Aorta (tissue), 5 donors: ENCODE measurements around the gene ADD2. TPM values are rescaled to one million over a fixed set of nuclear protein-coding genes. Genes with fewer than 3 reads are reported as not detected.

ENCODE experiments used
- ATAC-seq: fragments of 200-7000 bp; cut with Tn5 transposase; one replicate; pipeline ENCODE4 v1.9.1; 2022; ENCODE audit warnings: moderate library complexity; ENCODE audit not compliant: low FRiP score
- DNase-seq, 2 donors: peaks; one replicate each; pipeline ENCODE4 v3.0.0-alpha.2; 2020
- H3K27ac ChIP-seq, 2 donors: one replicate each; pipeline ENCODE4 v1.5.1; 2013; ENCODE audit warnings: low read length in 2 of 2, mild to moderate bottlenecking in 2 of 2, moderate library complexity in 2 of 2, control low read depth in 1 of 2, inconsistent platforms in 1 of 2, low read depth in 1 of 2
- H3K27me3 ChIP-seq, 2 donors: one replicate each; pipeline ENCODE4 v1.6.1; 2013; ENCODE audit warnings: control low read depth in 1 of 2, low read length in 1 of 2, mild to moderate bottlenecking in 1 of 2, moderate library complexity in 1 of 2; ENCODE audit not compliant: insufficient read depth in 2 of 2, control insufficient read depth in 1 of 2
- H3K36me3 ChIP-seq, 2 donors: one replicate each; pipeline ENCODE4 v1.6.1; 2013; ENCODE audit warnings: control low read depth in 1 of 2, low read length in 1 of 2, mild to moderate bottlenecking in 1 of 2; ENCODE audit not compliant: insufficient read depth in 2 of 2, control insufficient read depth in 1 of 2
- H3K4me1 ChIP-seq, 2 donors: one replicate each; pipeline ENCODE4 v1.6.1; 2013; ENCODE audit warnings: low read length in 2 of 2, control low read depth in 1 of 2, mild to moderate bottlenecking in 1 of 2, moderate library complexity in 1 of 2; ENCODE audit not compliant: insufficient read depth in 2 of 2, control insufficient read depth in 1 of 2
- H3K4me3 ChIP-seq, 2 donors: one replicate each; pipeline ENCODE4 v1.5.1; 2013; ENCODE audit warnings: low read length in 2 of 2, control low read depth in 1 of 2, mild to moderate bottlenecking in 1 of 2
- H3K9me3 ChIP-seq: one replicate; pipeline ENCODE4 v1.6.1; 2013; ENCODE audit warnings: mild to moderate bottlenecking, low read length; ENCODE audit not compliant: control insufficient read depth
- WGBS, 2 donors: extraction: QIAGEN DNeasy Blood & Tissue Kit; methylation state at CpG; one replicate each; pipeline ENCODE4 v1.1.7; 2013; 5-methylcytosine and 5-hydroxymethylcytosine counted together
- intact Hi-C, 2 donors: fragments of 100-400 bp; cut with DNase I; formaldehyde crosslinking; loops; one replicate each; pipeline versions ENCODE4 v1.14.2 to v1.15.0; 2022
- polyA plus RNA-seq, 2 donors: library from polyadenylated mRNA; stranded (reverse); fragments of 200-250 nt; gene quantifications; one replicate each; pipeline ENCODE4 v1.2.3, GENCODE V29; 2013
- total RNA-seq, 2 donors: library from RNA; stranded (reverse); fragmentation: NEBNext Ultra II Directional; extraction: Animal tissue kit (Norgen Biotek cat#: 25700); gene quantifications; one replicate each; pipeline ENCODE4 v1.2.1, GENCODE V29; 2021
- donor health status: healthy with polysubstance abuse.
- donor health status: Bipolar disorder and iron deficiency.
- donor health status: DM: no; HTN: no; CAD: no.
- donor health status: DM: no; HTN: no; CAD: no.
- donor health status: DM: yes; HTN: yes; CAD: no.

ADD2 gene
- total and polyA plus RNA-seq, 4 donors: 0.15 to 5.3 (median 1.7) TPM; not detected in 1

DNA sequence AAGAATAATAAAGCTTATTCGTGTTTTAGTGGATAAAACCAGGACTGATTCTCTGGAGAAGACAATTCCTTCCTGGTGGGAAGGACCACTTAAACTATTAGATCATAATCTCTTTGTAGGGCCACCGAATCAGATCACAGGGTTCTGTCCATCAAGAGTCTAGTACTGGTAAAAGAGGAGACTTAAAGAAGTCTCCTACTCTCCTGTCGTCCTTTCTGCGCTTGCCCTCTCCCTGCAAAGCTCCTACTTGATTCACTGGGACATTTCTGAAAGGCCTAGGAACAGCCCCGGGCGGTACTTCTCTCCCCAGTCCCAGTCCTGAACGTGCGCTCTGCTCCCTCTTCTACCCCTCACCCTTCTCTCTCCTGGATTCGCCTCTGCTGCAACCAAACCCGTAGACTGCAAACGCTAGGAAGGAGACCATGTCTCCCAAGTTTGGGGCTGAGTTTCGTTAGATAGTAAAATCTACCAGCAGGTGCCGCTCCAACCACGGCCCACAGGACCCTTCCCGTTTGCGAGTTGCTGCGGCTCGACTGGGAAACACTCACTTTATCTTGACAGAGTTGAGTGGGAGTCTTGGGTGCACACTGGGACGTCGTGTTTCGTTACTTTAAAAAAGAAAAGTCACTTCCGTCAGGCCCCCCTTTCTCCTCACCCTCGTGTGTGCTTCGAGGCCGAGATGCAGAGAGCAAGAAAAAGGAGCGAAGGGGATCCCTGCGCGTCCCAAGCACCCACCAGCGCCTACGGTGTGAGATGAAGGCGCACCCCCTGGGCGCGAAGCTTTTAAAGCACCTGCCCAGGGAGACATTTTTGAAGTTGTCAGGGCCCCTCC lies 21.5 kb upstream of the ADD2 start:
- Histone ChIP-seq H3K27me3 (peaks cover 0 to 1% of the 10 kb centered on the region in 2 donors), H3K9me3 (peaks cover 1% of the 10 kb centered on the region), H3K4me1 (no peaks in the 10 kb centered on the region), H3K36me3 (no peaks in the 10 kb centered on the region), H3K4me3 (peak overlapping the region in 1 of 2 donors; percentile 1), H3K27ac (no peak overlapping the region)
- 2 to 5% methylated on average over 33 of the region's 33 CpGs for WGBS, 2 donors
- peak; percentile 70 for ATAC-seq
- intact Hi-C loops: no loop called here
- DNase-seq: peak; percentile 78 to 82

- DNase-seq (no peak), ATAC-seq (no peak)
- Histone ChIP-seq H3K9me3 (no peaks in the 10 kb centered on the region), H3K27ac (no peak overlapping the region), H3K36me3 (no peaks in the 10 kb centered on the region), H3K27me3 (no peaks in the 10 kb centered on the region), H3K4me1 (no peaks in the 10 kb centered on the region), H3K4me3 (no peak overlapping the region)
- WGBS, 2 donors: 16 to 17% methylated on average over 7 of the region's 7 CpGs
- intact Hi-C loops: no loop called here
Measured at GRCh38 chr2:70785137-70785911, 17.3 kb upstream of the ADD2 start.

- DNase-seq: no peak
- 86 to 92% methylated on average over 2 of the region's 2 CpGs for WGBS, 2 donors
- no peaks in the 10 kb centered on the region for H3K9me3 ChIP-seq
- no peaks in the 10 kb centered on the region for H3K36me3 ChIP-seq
- H3K4me3 ChIP-seq: no peak overlapping the region
- no peaks in the 10 kb centered on the region for H3K4me1 ChIP-seq
- ATAC-seq: no peak
- no peaks in the 10 kb centered on the region for H3K27me3 ChIP-seq
- no peak overlapping the region for H3K27ac ChIP-seq
- intact Hi-C loops: no loop called here
Measured at GRCh38 chr2:70784320-70784719, 16.3 kb upstream of the ADD2 start.

DNA sequence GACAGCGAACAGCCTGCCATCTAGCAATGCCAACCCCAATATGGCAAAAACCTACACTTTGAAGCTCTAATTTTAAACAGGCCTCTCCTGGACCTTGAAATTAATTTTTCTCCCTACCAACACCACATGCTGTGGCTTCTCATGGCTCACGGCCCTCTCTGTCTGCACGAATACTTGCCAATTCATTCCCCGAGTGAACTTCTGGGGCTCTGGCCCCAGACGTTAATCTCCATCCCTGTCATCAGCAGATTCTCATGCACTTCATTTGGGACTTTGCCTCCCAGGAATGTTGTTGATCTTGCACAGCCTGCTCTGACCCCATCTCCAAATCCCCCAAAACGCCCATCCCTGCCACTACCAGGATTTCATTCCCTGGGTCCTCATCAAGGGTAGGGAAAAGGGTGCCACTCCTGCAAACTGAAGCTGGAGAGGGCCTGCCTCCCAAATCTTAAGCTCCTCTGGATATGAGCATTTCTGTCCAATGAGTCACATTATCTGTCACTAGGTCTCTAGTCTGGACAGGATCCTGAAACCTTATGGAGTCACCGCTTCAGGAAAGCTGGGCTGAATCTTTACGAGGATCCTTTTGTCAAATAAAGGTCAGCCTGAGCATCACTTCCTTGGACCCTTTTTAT lies 12.0 kb upstream of the ADD2 start:
- 56 to 59% methylated on average over 8 of the region's 8 CpGs for WGBS, 2 donors
- H3K9me3 ChIP-seq: no peaks in the 10 kb centered on the region
- H3K27me3 ChIP-seq: no peaks in the 10 kb centered on the region
- DNase-seq (no peak), ATAC-seq (no peak)
- no peaks in the 10 kb centered on the region for H3K4me1 ChIP-seq
- intact Hi-C loops: no loop called here
- H3K27ac ChIP-seq: no peak overlapping the region
- no peaks in the 10 kb centered on the region for H3K36me3 ChIP-seq
- H3K4me3 ChIP-seq: no peak overlapping the region

DNA sequence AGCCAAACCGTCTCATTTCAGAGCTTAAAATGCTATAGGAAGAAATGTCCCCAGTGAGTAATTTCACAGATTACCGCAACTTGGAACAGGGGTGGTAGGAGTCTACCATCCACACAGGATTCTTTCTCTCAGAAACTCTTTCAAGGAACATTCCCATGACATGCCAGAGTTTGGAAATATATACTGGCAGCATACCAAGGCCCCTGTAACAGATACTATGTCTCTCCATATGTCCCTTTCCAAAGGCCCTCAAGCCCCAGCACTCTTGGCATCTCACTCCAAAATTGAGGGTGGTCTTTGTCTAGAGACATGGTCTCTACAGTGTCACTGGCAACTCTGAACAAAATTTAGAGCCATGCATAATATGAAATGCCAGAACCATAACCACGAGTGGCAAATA lies 11.5 kb upstream of the ADD2 start:
- intact Hi-C loops: no loop called here
- H3K27me3 ChIP-seq: no peaks in the 10 kb centered on the region
- no peaks in the 10 kb centered on the region for H3K36me3 ChIP-seq
- no peaks in the 10 kb centered on the region for H3K9me3 ChIP-seq
- no peak for DNase-seq
- ATAC-seq: no peak
- no peaks in the 10 kb centered on the region for H3K4me1 ChIP-seq
- H3K4me3 ChIP-seq: no peak overlapping the region
- H3K27ac ChIP-seq: no peak overlapping the region
- 50 to 56% methylated on average over 3 of the region's 3 CpGs for WGBS, 2 donors

GRCh38 chr2:70778676-70779075 lies 10.7 kb upstream of the ADD2 start:
- ATAC-seq: no peak
- intact Hi-C loops: no loop called here
- Histone ChIP-seq H3K9me3 (no peaks in the 10 kb centered on the region), H3K4me1 (no peaks in the 10 kb centered on the region), H3K27me3 (no peaks in the 10 kb centered on the region), H3K27ac (no peak overlapping the region), H3K36me3 (no peaks in the 10 kb centered on the region), H3K4me3 (no peak overlapping the region)
- 4 to 10% methylated on average over 1 of the region's 1 CpG for WGBS, 2 donors
- no peak for DNase-seq

DNA sequence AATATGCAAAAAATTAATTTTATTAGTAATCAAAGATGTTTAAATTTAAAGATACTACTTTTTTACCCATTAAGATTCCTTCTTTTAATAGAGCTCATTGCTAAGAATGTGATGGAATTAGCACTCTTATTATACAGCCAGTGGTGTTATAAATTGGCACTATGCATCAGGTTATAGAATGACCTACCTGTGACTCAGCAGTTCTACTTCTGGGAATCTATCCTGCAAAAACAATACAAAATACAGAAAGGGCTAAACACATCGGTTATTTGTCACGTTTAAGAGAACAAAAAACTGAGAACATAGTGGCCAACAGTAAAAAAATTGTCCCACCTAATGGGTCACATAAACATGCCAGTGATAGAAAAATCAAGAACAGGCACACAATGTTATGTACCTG lies 9.4 kb upstream of the ADD2 start:
- no peak overlapping the region for H3K27ac ChIP-seq
- ATAC-seq: no peak
- H3K27me3 ChIP-seq: no peaks in the 10 kb centered on the region
- WGBS, 2 donors: 2 to 5% methylated on average over 2 of the region's 2 CpGs
- H3K36me3 ChIP-seq: no peaks in the 10 kb centered on the region
- no peaks in the 10 kb centered on the region for H3K9me3 ChIP-seq
- DNase-seq: no peak
- no peak overlapping the region for H3K4me3 ChIP-seq
- no peaks in the 10 kb centered on the region for H3K4me1 ChIP-seq
- intact Hi-C loops: no loop called here

GRCh38 chr2:70776266-70776665 lies 8.3 kb upstream of the ADD2 start:
- H3K4me1 ChIP-seq: no peaks in the 10 kb centered on the region
- no peak overlapping the region for H3K27ac ChIP-seq
- H3K9me3 ChIP-seq: no peaks in the 10 kb centered on the region
- no peak overlapping the region for H3K4me3 ChIP-seq
- H3K36me3 ChIP-seq: no peaks in the 10 kb centered on the region
- 90 to 95% methylated on average over 3 of the region's 3 CpGs for WGBS, 2 donors
- ATAC-seq (no peak), DNase-seq (no peak)
- H3K27me3 ChIP-seq: no peaks in the 10 kb centered on the region
- intact Hi-C loops: no loop called here
